HCT116 (cell line): ENCODE measurements around the gene MTHFD1L. TPM values are rescaled to one million over a fixed set of nuclear protein-coding genes. Genes with fewer than 3 reads are reported as not detected.

Experiments used
- ATAC-seq: fragments of 200-7000 bp; cut with Tn5 transposase; 2 replicates; pipeline ENCODE4 v1.9.1; 2020; ENCODE audit warnings: mild to moderate bottlenecking, moderate library complexity
- BruUV-seq: library from RNA; stranded (reverse); fragments of 400-500 nt; replicated peaks from 2 replicates; lab custom pipeline; 2021; lab: Mats Ljungman, UMichigan
- CTCF ChIA-PET: fragments of 300-600 bp; sonication (Branson Sonifier 250); formaldehyde crosslinking; loops from one replicate; lab custom pipeline; 2021; ENCODE audit warnings: antibody characterized with exemption; lab: Charles Lee
- POLR2A ChIA-PET: fragments of 300-600, 350-600 bp; sonication (Branson Sonifier 250); formaldehyde crosslinking; loops from one replicate; lab custom pipeline; 2021; ENCODE audit warnings: antibody characterized with exemption; lab: Charles Lee
- RAD21 ChIA-PET, 2 experiments: fragments of 300-600 bp; sonication (Branson Sonifier 250); formaldehyde crosslinking; loops; one replicate each; lab custom pipeline; 2023; ENCODE audit warnings: low total read pairs in 2 of 2; ENCODE audit not compliant: uncharacterized antibody in 2 of 2, unreplicated experiment in 2 of 2, low non-redundant PET in 1 of 2; lab: Charles Lee
- DNase-seq: peaks from one replicate; pipeline ENCODE4 v3.0.0-alpha.2; 2010; ENCODE audit warnings: low read depth, low spot score
- H2AFZ ChIP-seq: fragments of 200-600 bp; shearing (Covaris generic), sonication (generic); 2 replicates; pipeline ENCODE4 v1.6.1; 2017; ENCODE audit warnings: low read depth, mixed run types, mixed read lengths, antibody characterized with exemption, low read length; ENCODE audit not compliant: poor library complexity, severe bottlenecking
- H3K27ac ChIP-seq: 2 replicates; pipeline ENCODE4 v1.5.1; 2012; ENCODE audit warnings: low read depth, low read length
- H3K27me3 ChIP-seq: fragments of 200-600 bp; sonication (generic); 2 replicates; pipeline ENCODE4 v1.6.1; 2016; ENCODE audit warnings: mixed run types, low read length, mixed read lengths; ENCODE audit not compliant: insufficient read depth
- H3K36me3 ChIP-seq, 2 experiments: fragments of 200-500 bp in 1 of 2; fragments of 200-600 bp in 1 of 2; sonication (Bioruptor generic) in 1 of 2; sonication (generic) in 1 of 2; 2 replicates each; pipeline versions ENCODE4 v1.5.1 to v1.6.1; 2014 to 2016; ENCODE audit warnings: low read length in 2 of 2, inconsistent platforms in 1 of 2, mixed read lengths in 1 of 2, mixed run types in 1 of 2; ENCODE audit not compliant: insufficient read depth in 2 of 2, control insufficient read depth in 1 of 2
- H3K4me1 ChIP-seq, 2 experiments: fragments of 200-600 bp in 1 of 2; sonication (generic) in 1 of 2; 2 replicates each; pipeline versions ENCODE4 v1.5.1 to v1.6.1; 2012 to 2017; ENCODE audit warnings: low read length in 2 of 2, inconsistent platforms in 1 of 2, mild to moderate bottlenecking in 1 of 2, mixed read lengths in 1 of 2, mixed run types in 1 of 2, moderate library complexity in 1 of 2; ENCODE audit not compliant: insufficient read depth in 2 of 2, control insufficient read depth in 1 of 2
- H3K4me2 ChIP-seq: fragments of 200-600 bp; sonication (generic); 2 replicates; pipeline ENCODE4 v1.6.1; 2017; ENCODE audit warnings: mixed run types, low read length, mixed read lengths
- H3K4me3 ChIP-seq, 2 experiments: fragments of 200-600 bp in 1 of 2; sonication (generic) in 1 of 2; replicated peaks in 1 of 2; 2 replicates each; pipeline ENCODE4 v1.5.1; 2011 to 2016; ENCODE audit warnings: low read length in 2 of 2, control low read depth in 1 of 2, low read depth in 1 of 2, mild to moderate bottlenecking in 1 of 2, mixed read lengths in 1 of 2, mixed run types in 1 of 2
- H3K79me2 ChIP-seq: fragments of 200-600 bp; sonication (generic); 2 replicates; pipeline ENCODE4 v1.6.1; 2017; ENCODE audit warnings: mild to moderate bottlenecking, mixed run types, low read length, moderate library complexity, mixed read lengths; ENCODE audit not compliant: insufficient read depth
- H3K9ac ChIP-seq: fragments of 200-600 bp; sonication (generic); 2 replicates; pipeline ENCODE4 v1.6.1; 2016; ENCODE audit warnings: low read length, mixed read lengths
- H3K9me2 ChIP-seq: fragments of 200-600 bp; sonication (generic), shearing (Covaris generic); 2 replicates; pipeline ENCODE4 v1.6.1; 2017; ENCODE audit warnings: mixed run types, mild to moderate bottlenecking, moderate library complexity; ENCODE audit not compliant: insufficient read depth
- H3K9me3 ChIP-seq, 2 experiments: fragments of 200-500 bp in 1 of 2; fragments of 200-600 bp in 1 of 2; sonication (Bioruptor generic) in 1 of 2; sonication (generic) in 1 of 2; 2 replicates each; pipeline ENCODE4 v1.6.1; 2014 to 2017; ENCODE audit warnings: low read length in 2 of 2, mixed read lengths in 2 of 2, inconsistent platforms in 1 of 2, low read depth in 1 of 2, mild to moderate bottlenecking in 1 of 2, mixed run types in 1 of 2, moderate library complexity in 1 of 2; ENCODE audit not compliant: control insufficient read depth in 1 of 2, insufficient read depth in 1 of 2
- H4K20me1 ChIP-seq: fragments of 200-600 bp; sonication (generic), shearing (Covaris generic); 2 replicates; pipeline ENCODE4 v1.6.1; 2017; ENCODE audit warnings: mixed run types, mild to moderate bottlenecking, moderate library complexity; ENCODE audit not compliant: insufficient read depth
- CEBPB ChIP-seq: IDR thresholded peaks from 2 replicates; pipeline ENCODE4 v1.6.1; 2012; ENCODE audit warnings: low read depth
- CTCF ChIP-seq, 3 experiments: fragments of 200-600 bp in 1 of 3; sonication (generic) in 1 of 3; IDR thresholded peaks in 2 of 3; conservative IDR thresholded peaks in 1 of 3; 2 replicates each; pipeline ENCODE4 v1.5.1; 2012 to 2017; ENCODE audit warnings: low read depth in 2 of 3, low read length in 2 of 3, antibody characterized with exemption in 1 of 3, borderline replicate concordance in 1 of 3, control low read depth in 1 of 3, mild to moderate bottlenecking in 1 of 3, mixed read lengths in 1 of 3, mixed run types in 1 of 3, moderate library complexity in 1 of 3; ENCODE audit not compliant: insufficient read depth in 1 of 3
- EGR1 ChIP-seq: IDR thresholded peaks from 2 replicates; pipeline ENCODE4 v1.6.1; 2012; ENCODE audit warnings: low read depth
- EZH2 ChIP-seq: fragments of 200-600 bp; sonication (generic); IDR thresholded peaks from 2 replicates; pipeline ENCODE4 v1.6.1; 2017; ENCODE audit warnings: antibody characterized with exemption, mixed run types
- EZH2phosphoT487 ChIP-seq: fragments of 200-600 bp; IDR thresholded peaks from 2 replicates; pipeline ENCODE4 v1.6.1; 2018; ENCODE audit warnings: antibody characterized with exemption, borderline replicate concordance
- JUND ChIP-seq: IDR thresholded peaks from 2 replicates; pipeline ENCODE4 v1.6.1; 2012
- POLR2A ChIP-seq: IDR thresholded peaks from 2 replicates; pipeline ENCODE4 v1.7.0; 2011; ENCODE audit warnings: borderline replicate concordance; ENCODE audit not compliant: insufficient read depth, insufficient read length; ENCODE audit errors: extremely low read depth
- POLR2AphosphoS5 ChIP-seq: IDR thresholded peaks from 2 replicates; pipeline ENCODE4 v1.6.1; 2011; ENCODE audit warnings: mild to moderate bottlenecking, low read depth, low read length, moderate library complexity
- REST ChIP-seq: IDR thresholded peaks from 2 replicates; pipeline ENCODE4 v1.6.1; 2012; ENCODE audit warnings: low read depth
- SIN3A ChIP-seq: IDR thresholded peaks from 2 replicates; pipeline ENCODE4 v1.6.1; 2012; ENCODE audit warnings: low read depth
- SRF ChIP-seq: IDR thresholded peaks from 2 replicates; pipeline ENCODE4 v1.6.1; 2012; ENCODE audit warnings: low read depth
- ZNF274 ChIP-seq: fragments of 200-500 bp; sonication (Bioruptor generic); IDR thresholded peaks from 2 replicates; pipeline ENCODE4 v1.6.1; 2014; ENCODE audit warnings: mild to moderate bottlenecking, low read depth, low read length, inconsistent platforms
- intact Hi-C: fragments of 100-400 bp; cut with micrococcal nuclease; formaldehyde crosslinking; loops from 2 replicates; pipeline ENCODE4 v1.10.0; 2022
- total RNA-seq: library from RNA; stranded (reverse); gene quantifications from one replicate; pipeline ENCODE4 v1.2.1, GENCODE V29; 2021; ENCODE audit not compliant: unreplicated experiment
- TF ChIP-seq, protein P1 (sequence below): IDR thresholded peaks from 2 replicates; pipeline ENCODE4 v1.6.1; 2011; ENCODE audit warnings: mild to moderate bottlenecking, low read length, moderate library complexity; ENCODE audit not compliant: insufficient replicate concordance; ENCODE audit errors: extremely low read depth
- TF ChIP-seq, protein P2 (sequence below): IDR thresholded peaks from 2 replicates; pipeline ENCODE4 v1.6.1; 2012

Gene MTHFD1L
- total RNA-seq, 1 experiment from 2014 or later: 127 TPM

- intact Hi-C loops: no loop called here
- BruUV-seq: no TSS peak
- no peak overlapping the region for H3K27ac ChIP-seq
- H4K20me1 ChIP-seq: no peaks in the 10 kb centered on the region
- CTCF ChIA-PET: no interaction called here
- POLR2A ChIA-PET: no interaction called here
- no peak for TF ChIP-seq CTCF (IDR thresholded peaks at IDR 0.05 in 2 of 3, conservative IDR thresholded peaks at IDR 0.05 in 1 of 3; ENCODE audit: borderline replicate concordance in 1 of 3, insufficient read depth in 1 of 3, low read depth in 2 of 3, low read length in 2 of 3)
- TF ChIP-seq EZH2phosphoT487: no peak
- no peak for TF ChIP-seq JUND
- TF ChIP-seq EGR1: no peak
- TF ChIP-seq SRF: no peak
- no peak for TF ChIP-seq REST
- TF ChIP-seq, protein P1, sequence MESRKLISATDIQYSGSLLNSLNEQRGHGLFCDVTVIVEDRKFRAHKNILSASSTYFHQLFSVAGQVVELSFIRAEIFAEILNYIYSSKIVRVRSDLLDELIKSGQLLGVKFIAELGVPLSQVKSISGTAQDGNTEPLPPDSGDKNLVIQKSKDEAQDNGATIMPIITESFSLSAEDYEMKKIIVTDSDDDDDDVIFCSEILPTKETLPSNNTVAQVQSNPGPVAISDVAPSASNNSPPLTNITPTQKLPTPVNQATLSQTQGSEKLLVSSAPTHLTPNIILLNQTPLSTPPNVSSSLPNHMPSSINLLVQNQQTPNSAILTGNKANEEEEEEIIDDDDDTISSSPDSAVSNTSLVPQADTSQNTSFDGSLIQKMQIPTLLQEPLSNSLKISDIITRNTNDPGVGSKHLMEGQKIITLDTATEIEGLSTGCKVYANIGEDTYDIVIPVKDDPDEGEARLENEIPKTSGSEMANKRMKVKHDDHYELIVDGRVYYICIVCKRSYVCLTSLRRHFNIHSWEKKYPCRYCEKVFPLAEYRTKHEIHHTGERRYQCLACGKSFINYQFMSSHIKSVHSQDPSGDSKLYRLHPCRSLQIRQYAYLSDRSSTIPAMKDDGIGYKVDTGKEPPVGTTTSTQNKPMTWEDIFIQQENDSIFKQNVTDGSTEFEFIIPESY: no peak
- no peak for TF ChIP-seq POLR2A
- TF ChIP-seq, protein P2, sequence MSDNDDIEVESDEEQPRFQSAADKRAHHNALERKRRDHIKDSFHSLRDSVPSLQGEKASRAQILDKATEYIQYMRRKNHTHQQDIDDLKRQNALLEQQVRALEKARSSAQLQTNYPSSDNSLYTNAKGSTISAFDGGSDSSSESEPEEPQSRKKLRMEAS: no peak
- TF ChIP-seq EZH2: no peak
- no peak for TF ChIP-seq ZNF274
- no peak for TF ChIP-seq SIN3A
- TF ChIP-seq CEBPB: no peak
- TF ChIP-seq POLR2AphosphoS5: no peak
- RAD21 ChIA-PET: no interaction called here
- no peaks in the 10 kb centered on the region for H3K9me3 ChIP-seq
- no peak overlapping the region for H3K4me2 ChIP-seq
- H3K27me3 ChIP-seq: no peaks in the 10 kb centered on the region
- no peak overlapping the region for H3K4me3 ChIP-seq
- H3K79me2 ChIP-seq: no peaks in the 10 kb centered on the region
- no peak overlapping the region for H2AFZ ChIP-seq
- no peak for ATAC-seq
- no peak for DNase-seq
- peaks cover 0 to 17% of the 10 kb centered on the region in 2 experiments; a peak in 1 of 4 replicates for H3K36me3 ChIP-seq
- H3K9me2 ChIP-seq: no peaks in the 10 kb centered on the region
- H3K4me1 ChIP-seq: no peaks in the 10 kb centered on the region
- no peak overlapping the region for H3K9ac ChIP-seq
Observed at GRCh38 chr6:150981095-150981494, 115.6 kb downstream of the MTHFD1L start.
